ENCODE results near the gene TWF2. TPM values are rescaled to one million over a fixed set of nuclear protein-coding genes. Genes with fewer than 3 reads are reported as not detected.

Gene TWF2
- total RNA-seq, 3 donors from 2014 or later (not counting 1 experiment from before 2014, with no cell fraction given) = 49.2 to 76.6 (median 52.0) TPM

GRCh38 chr3:52231502-52232278, 7.3 kb downstream of the TWF2 start:
- H3K4me1 ChIP-seq (ENCODE audit: control insufficient read depth, insufficient read depth, low read length) = peaks cover 50% of the 10 kb centered on the region
- Mint-ChIP-seq H3K4me1 (peaks cover 16 to 48% of the 10 kb centered on the region in 2 donors), H3K27me3 (ENCODE audit: low read depth in 2 of 2) (no peaks in the 10 kb centered on the region), H3K27ac (peak overlapping the region; percentile 64 to 73), H3K9me3 (no peaks in the 10 kb centered on the region), H3K4me3 (no peak overlapping the region), H3K36me3 (no peaks in the 10 kb centered on the region)
- H3K36me3 ChIP-seq (ENCODE audit: control insufficient read depth, insufficient read depth, low read length) = peaks cover 55% of the 10 kb centered on the region
- H3K27ac ChIP-seq (ENCODE audit: low read length) = no peak overlapping the region
- intact Hi-C loops (cut with micrococcal nuclease) = loop anchor here (1.0 kb wide), 1 partner anchor 108 kb away; no protein-coding TSS in a partner anchor
- peak; percentile 94 for TF ChIP-seq CTCF (IDR thresholded peaks at IDR 0.05)
- peak; percentile 87 to 94 for DNase-seq
- no peaks in the 10 kb centered on the region for H3K27me3 ChIP-seq (ENCODE audit: control insufficient read depth, insufficient read depth, low read length)
- WGBS (ENCODE audit: insufficient coverage) = 65% methylated on average over 32 of the region's 34 CpGs
- H3K4me3 ChIP-seq (ENCODE audit: low read length) = no peak overlapping the region
- ATAC-seq = peak; percentile 86 to 98 (median 96)
- no peaks in the 10 kb centered on the region for H3K9me3 ChIP-seq (ENCODE audit: control insufficient read depth, insufficient read depth, low read length)

GRCh38 chr3:52230889-52231499, 8.0 kb downstream of the TWF2 start:
- peaks cover 16 to 47% of the 10 kb centered on the region in 2 donors for H3K4me1 Mint-ChIP-seq
- H3K36me3 Mint-ChIP-seq = no peaks in the 10 kb centered on the region

GRCh38 chr3:52230461-52230860, 8.5 kb downstream of the TWF2 start:
- Histone ChIP-seq H3K4me3 (ENCODE audit: low read length) (no peak overlapping the region), H3K27ac (ENCODE audit: low read length) (no peak overlapping the region), H3K36me3 (ENCODE audit: control insufficient read depth, insufficient read depth, low read length) (peaks cover 55% of the 10 kb centered on the region), H3K4me1 (ENCODE audit: control insufficient read depth, insufficient read depth, low read length) (peaks cover 51% of the 10 kb centered on the region), H3K9me3 (ENCODE audit: control insufficient read depth, insufficient read depth, low read length) (no peaks in the 10 kb centered on the region), H3K27me3 (ENCODE audit: control insufficient read depth, insufficient read depth, low read length) (no peaks in the 10 kb centered on the region)
- peak overlapping the region in 1 of 2 donors; percentile 63 for H3K27ac Mint-ChIP-seq
- WGBS (ENCODE audit: insufficient coverage) = 96% methylated on average over 6 of the region's 6 CpGs
- DNase-seq (peak in 1 of 2 donors; percentile 10), ATAC-seq (no peak)
- TF ChIP-seq CTCF (IDR thresholded peaks at IDR 0.05) = no peak
- peaks cover 16 to 46% of the 10 kb centered on the region in 2 donors for H3K4me1 Mint-ChIP-seq
- no peaks in the 10 kb centered on the region for H3K9me3 Mint-ChIP-seq
- intact Hi-C loops (cut with micrococcal nuclease) = no loop called here
- H3K36me3 Mint-ChIP-seq = no peaks in the 10 kb centered on the region
- no peaks in the 10 kb centered on the region for H3K27me3 Mint-ChIP-seq (ENCODE audit: low read depth in 2 of 2)
- H3K4me3 Mint-ChIP-seq = no peak overlapping the region

More at GRCh38 chr3:52230889-52231499, 8.0 kb downstream of the TWF2 start:
- Mint-ChIP-seq H3K27me3 (ENCODE audit: low read depth in 2 of 2) (no peaks in the 10 kb centered on the region), H3K4me3 (no peak overlapping the region), H3K9me3 (no peaks in the 10 kb centered on the region), H3K27ac (peak overlapping the region; percentile 64 to 73)
- no peak for TF ChIP-seq CTCF (IDR thresholded peaks at IDR 0.05)
- no peak overlapping the region for H3K27ac ChIP-seq (ENCODE audit: low read length)
- no peak for DNase-seq
- no peaks in the 10 kb centered on the region for H3K27me3 ChIP-seq (ENCODE audit: control insufficient read depth, insufficient read depth, low read length)
- WGBS (ENCODE audit: insufficient coverage) = 93% methylated on average over 16 of the region's 16 CpGs
- no peaks in the 10 kb centered on the region for H3K9me3 ChIP-seq (ENCODE audit: control insufficient read depth, insufficient read depth, low read length)
- intact Hi-C loops (cut with micrococcal nuclease) = loop anchor here (1.0 kb wide), 1 partner anchor 108 kb away; no protein-coding TSS in a partner anchor
- no peak overlapping the region for H3K4me3 ChIP-seq (ENCODE audit: low read length)
- peaks cover 55% of the 10 kb centered on the region for H3K36me3 ChIP-seq (ENCODE audit: control insufficient read depth, insufficient read depth, low read length)
- ATAC-seq = no peak
- peaks cover 51% of the 10 kb centered on the region for H3K4me1 ChIP-seq (ENCODE audit: control insufficient read depth, insufficient read depth, low read length)

Measured in natural killer cell (primary cell).